ENCODE data around the gene TAF9. TPM values are rescaled to one million over a fixed set of nuclear protein-coding genes. Genes with fewer than 3 reads are reported as not detected.
A peak's percentile ranks its signal among the peaks of the same experiment; 100 is the strongest.

TAF9 gene, protein sequence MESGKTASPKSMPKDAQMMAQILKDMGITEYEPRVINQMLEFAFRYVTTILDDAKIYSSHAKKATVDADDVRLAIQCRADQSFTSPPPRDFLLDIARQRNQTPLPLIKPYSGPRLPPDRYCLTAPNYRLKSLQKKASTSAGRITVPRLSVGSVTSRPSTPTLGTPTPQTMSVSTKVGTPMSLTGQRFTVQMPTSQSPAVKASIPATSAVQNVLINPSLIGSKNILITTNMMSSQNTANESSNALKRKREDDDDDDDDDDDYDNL
- polyA plus RNA-seq = 197 and 201 TPM in 2 replicates
- polyA minus RNA-seq = 85.5 and 105 TPM in 2 replicates

DNA sequence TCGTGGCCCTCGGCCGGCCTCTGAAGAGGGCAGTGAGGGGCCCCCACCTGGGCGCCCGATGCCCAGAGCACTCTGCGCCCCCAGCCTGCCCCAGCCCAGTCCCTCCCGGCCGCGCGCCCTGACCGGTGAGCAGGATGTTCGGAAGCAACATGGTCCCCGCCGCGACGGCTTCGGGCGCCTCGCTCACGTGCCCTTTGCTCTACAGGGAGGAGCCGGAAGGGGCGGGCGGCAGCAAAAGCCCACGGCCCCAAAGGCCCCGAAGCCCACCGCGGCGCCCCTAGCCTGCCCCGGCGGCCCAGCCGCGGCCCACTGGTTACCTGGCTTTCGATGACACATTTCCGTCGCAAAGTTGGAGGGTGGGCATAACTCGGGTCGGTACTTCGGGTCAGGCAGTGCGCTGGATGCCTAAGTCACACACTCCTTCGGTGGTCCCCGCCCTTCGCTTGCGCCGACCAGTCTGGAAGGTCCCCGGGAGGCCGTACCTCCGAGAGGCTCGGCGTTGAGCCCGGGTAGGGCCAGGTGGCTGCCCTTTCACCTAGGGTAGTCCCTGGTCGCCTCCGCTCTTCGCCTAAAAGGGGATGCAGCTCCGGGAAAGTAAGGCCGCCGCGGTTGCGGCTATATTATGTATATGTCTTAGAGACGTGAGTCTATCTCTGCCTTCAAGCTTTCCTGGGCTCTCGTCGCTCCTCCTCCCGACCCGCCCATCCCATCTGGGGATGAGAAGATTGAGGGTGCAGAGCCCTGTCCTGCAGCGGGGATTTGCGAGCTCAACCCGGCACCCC lies at the start of gene TAF9, which contains the start of the genes AK6 and RAD17:
Gene TAF9 (minus strand): TSS at position 181 of the 782 bp plus-strand sequence. CDS start 3,783 bp downstream, outside the sequence.
Gene AK6 (minus strand): TSS at position 181 of the 782 bp plus-strand sequence. CDS start 30 bp downstream, at position 151.
Gene RAD17 (plus strand): TSS at position 479 of the 782 bp plus-strand sequence. CDS start 2,391 bp downstream, outside the sequence.
- Histone ChIP-seq H3K36me3 (ENCODE audit: insufficient read depth, low read length) (no peaks in the 10 kb centered on the region), H2AFZ (ENCODE audit: low read depth, low read length) (peak within 1 kb of the TSS; percentile 98), H3K27ac (ENCODE audit: low read length) (peak within 1 kb of the TSS; percentile 92), H3K9ac (ENCODE audit: low read length) (peak within 1 kb of the TSS; percentile 87), H3F3A (ENCODE audit: insufficient read depth, low read length, poor library complexity, severe bottlenecking) (no peaks in the 10 kb centered on the region), H3K79me2 (replicated peaks; ENCODE audit: insufficient read depth, low read length) (peaks cover 48% of the 10 kb centered on the region), H3K4me2 (ENCODE audit: low read length) (peak within 1 kb of the TSS; percentile 84), H3K9me2 (ENCODE audit: insufficient read depth, low read length) (no peaks in the 10 kb centered on the region), H3K9me3 (ENCODE audit: low read length) (no peaks in the 10 kb centered on the region), H3K4me3 (ENCODE audit: low read length) (peak within 1 kb of the TSS; percentile 92), H3K27me3 (ENCODE audit: insufficient read depth, low read depth, low read length) (no peaks in the 10 kb centered on the region), H4K20me1 (ENCODE audit: insufficient read depth) (no peaks in the 10 kb centered on the region)
- TF ChIP-seq SMC3 (conservative IDR thresholded peaks at IDR 0.05; ENCODE audit: poor library complexity) = peak; percentile 58
- TF ChIP-seq EP300 (conservative IDR thresholded peaks at IDR 0.05; ENCODE audit: poor library complexity, severe bottlenecking) = peak; percentile 54
- TF ChIP-seq, protein P1, sequence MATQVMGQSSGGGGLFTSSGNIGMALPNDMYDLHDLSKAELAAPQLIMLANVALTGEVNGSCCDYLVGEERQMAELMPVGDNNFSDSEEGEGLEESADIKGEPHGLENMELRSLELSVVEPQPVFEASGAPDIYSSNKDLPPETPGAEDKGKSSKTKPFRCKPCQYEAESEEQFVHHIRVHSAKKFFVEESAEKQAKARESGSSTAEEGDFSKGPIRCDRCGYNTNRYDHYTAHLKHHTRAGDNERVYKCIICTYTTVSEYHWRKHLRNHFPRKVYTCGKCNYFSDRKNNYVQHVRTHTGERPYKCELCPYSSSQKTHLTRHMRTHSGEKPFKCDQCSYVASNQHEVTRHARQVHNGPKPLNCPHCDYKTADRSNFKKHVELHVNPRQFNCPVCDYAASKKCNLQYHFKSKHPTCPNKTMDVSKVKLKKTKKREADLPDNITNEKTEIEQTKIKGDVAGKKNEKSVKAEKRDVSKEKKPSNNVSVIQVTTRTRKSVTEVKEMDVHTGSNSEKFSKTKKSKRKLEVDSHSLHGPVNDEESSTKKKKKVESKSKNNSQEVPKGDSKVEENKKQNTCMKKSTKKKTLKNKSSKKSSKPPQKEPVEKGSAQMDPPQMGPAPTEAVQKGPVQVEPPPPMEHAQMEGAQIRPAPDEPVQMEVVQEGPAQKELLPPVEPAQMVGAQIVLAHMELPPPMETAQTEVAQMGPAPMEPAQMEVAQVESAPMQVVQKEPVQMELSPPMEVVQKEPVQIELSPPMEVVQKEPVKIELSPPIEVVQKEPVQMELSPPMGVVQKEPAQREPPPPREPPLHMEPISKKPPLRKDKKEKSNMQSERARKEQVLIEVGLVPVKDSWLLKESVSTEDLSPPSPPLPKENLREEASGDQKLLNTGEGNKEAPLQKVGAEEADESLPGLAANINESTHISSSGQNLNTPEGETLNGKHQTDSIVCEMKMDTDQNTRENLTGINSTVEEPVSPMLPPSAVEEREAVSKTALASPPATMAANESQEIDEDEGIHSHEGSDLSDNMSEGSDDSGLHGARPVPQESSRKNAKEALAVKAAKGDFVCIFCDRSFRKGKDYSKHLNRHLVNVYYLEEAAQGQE (IDR thresholded peaks at IDR 0.05; ENCODE audit: borderline replicate concordance) = peak; percentile 61
- TF ChIP-seq RAD21 (conservative IDR thresholded peaks at IDR 0.05) = peak; percentile 19
- TF ChIP-seq, protein P2, sequence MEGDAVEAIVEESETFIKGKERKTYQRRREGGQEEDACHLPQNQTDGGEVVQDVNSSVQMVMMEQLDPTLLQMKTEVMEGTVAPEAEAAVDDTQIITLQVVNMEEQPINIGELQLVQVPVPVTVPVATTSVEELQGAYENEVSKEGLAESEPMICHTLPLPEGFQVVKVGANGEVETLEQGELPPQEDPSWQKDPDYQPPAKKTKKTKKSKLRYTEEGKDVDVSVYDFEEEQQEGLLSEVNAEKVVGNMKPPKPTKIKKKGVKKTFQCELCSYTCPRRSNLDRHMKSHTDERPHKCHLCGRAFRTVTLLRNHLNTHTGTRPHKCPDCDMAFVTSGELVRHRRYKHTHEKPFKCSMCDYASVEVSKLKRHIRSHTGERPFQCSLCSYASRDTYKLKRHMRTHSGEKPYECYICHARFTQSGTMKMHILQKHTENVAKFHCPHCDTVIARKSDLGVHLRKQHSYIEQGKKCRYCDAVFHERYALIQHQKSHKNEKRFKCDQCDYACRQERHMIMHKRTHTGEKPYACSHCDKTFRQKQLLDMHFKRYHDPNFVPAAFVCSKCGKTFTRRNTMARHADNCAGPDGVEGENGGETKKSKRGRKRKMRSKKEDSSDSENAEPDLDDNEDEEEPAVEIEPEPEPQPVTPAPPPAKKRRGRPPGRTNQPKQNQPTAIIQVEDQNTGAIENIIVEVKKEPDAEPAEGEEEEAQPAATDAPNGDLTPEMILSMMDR (IDR thresholded peaks at IDR 0.05; ENCODE audit: poor library complexity, severe bottlenecking) = no peak
- TF ChIP-seq POLR2AphosphoS5 (IDR thresholded peaks at IDR 0.05) = peak; percentile 88
- peak; percentile 95 for TF ChIP-seq MXI1 (conservative IDR thresholded peaks at IDR 0.05; ENCODE audit: poor library complexity, severe bottlenecking)
- no peak for TF ChIP-seq EZH2 (IDR thresholded peaks at IDR 0.05; ENCODE audit: borderline replicate concordance, insufficient read depth, low read length, poor library complexity, severe bottlenecking)
- TF ChIP-seq TAF1 (IDR thresholded peaks at IDR 0.05; ENCODE audit: low read depth) = no peak

DNA sequence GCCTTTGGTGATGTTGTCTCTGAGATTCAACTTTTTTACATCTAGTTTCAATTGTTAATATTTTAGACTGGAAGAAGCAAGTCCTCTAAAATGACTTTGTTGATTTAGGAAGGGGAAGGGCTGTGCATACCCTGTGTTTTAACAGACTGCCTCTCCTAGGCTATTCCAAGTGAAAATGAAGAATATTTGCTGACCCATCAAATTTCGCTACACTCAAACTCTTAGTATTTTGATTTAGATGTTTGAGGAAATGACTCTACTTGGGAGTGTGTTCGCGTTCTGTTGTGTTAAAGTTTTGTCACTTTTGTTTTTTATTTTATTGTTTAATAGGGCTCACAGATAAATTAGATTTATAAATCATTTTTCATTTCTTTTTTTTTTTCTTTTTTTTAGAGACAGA lies 49.2 kb upstream of the TAF9 start:
- no peaks in the 10 kb centered on the region for H3K9me3 ChIP-seq (ENCODE audit: low read length)
- H3F3A ChIP-seq (ENCODE audit: insufficient read depth, low read length, poor library complexity, severe bottlenecking) = no peaks in the 10 kb centered on the region
- H3K9me2 ChIP-seq (ENCODE audit: insufficient read depth, low read length) = no peaks in the 10 kb centered on the region
- H3K9ac ChIP-seq (ENCODE audit: low read length) = no peak overlapping the region
- H3K27ac ChIP-seq (ENCODE audit: low read length) = no peak overlapping the region
- no peak overlapping the region for H2AFZ ChIP-seq (ENCODE audit: low read depth, low read length)
- no peak overlapping the region for H3K4me3 ChIP-seq (ENCODE audit: low read length)
- no peak overlapping the region for H3K4me2 ChIP-seq (ENCODE audit: low read length)
- H3K36me3 ChIP-seq (ENCODE audit: insufficient read depth, low read length) = peaks cover 5% of the 10 kb centered on the region
- no peaks in the 10 kb centered on the region for H4K20me1 ChIP-seq (ENCODE audit: insufficient read depth)
- no peaks in the 10 kb centered on the region for H3K79me2 ChIP-seq (replicated peaks; ENCODE audit: insufficient read depth, low read length)
- peaks cover 25% of the 10 kb centered on the region for H3K27me3 ChIP-seq (ENCODE audit: insufficient read depth, low read depth, low read length)
- TF ChIP-seq POLR2AphosphoS5 (IDR thresholded peaks at IDR 0.05) (no peak), EP300 (conservative IDR thresholded peaks at IDR 0.05; ENCODE audit: poor library complexity, severe bottlenecking) (no peak), SMC3 (conservative IDR thresholded peaks at IDR 0.05; ENCODE audit: poor library complexity) (no peak), TAF1 (IDR thresholded peaks at IDR 0.05; ENCODE audit: low read depth) (no peak), MXI1 (conservative IDR thresholded peaks at IDR 0.05; ENCODE audit: poor library complexity, severe bottlenecking) (no peak), EZH2 (IDR thresholded peaks at IDR 0.05; ENCODE audit: borderline replicate concordance, insufficient read depth, low read length, poor library complexity, severe bottlenecking) (no peak), RAD21 (conservative IDR thresholded peaks at IDR 0.05) (no peak)
- TF ChIP-seq, protein P2 (IDR thresholded peaks at IDR 0.05; ENCODE audit: poor library complexity, severe bottlenecking) = no peak
- TF ChIP-seq, protein P1 (IDR thresholded peaks at IDR 0.05; ENCODE audit: borderline replicate concordance) = no peak
